SK-N-MC (cell line): Measurements from ENCODE around the gene PLA2G4D.

Experiments
- EZH2 ChIP-seq: fragments of 200-600 bp; sonication (generic); IDR thresholded peaks from one replicate; pipeline ENCODE4 v1.6.1; 2017; ENCODE audit warnings: antibody characterized with exemption
- FOXP2 ChIP-seq: optimal IDR thresholded peaks from 2 replicates; pipeline ENCODE3; 2011; ENCODE audit warnings: mild to moderate bottlenecking, moderate library complexity; ENCODE audit not compliant: insufficient read depth; ENCODE audit errors: extremely low read length, control extremely low read depth
- POLR2AphosphoS5 ChIP-seq: IDR thresholded peaks from 2 replicates; pipeline ENCODE4 v1.6.1; 2012; ENCODE audit warnings: mild to moderate bottlenecking, low read depth, low read length, borderline replicate concordance

- no peak for TF ChIP-seq POLR2AphosphoS5
- no peak for TF ChIP-seq EZH2
- TF ChIP-seq FOXP2, result no peak
These were observed 22.6 kb downstream of the PLA2G4D start for GRCh38 chr15:42071717-42072116.
